Stimulated activated CD8-positive, alpha-beta memory T cell treated with anti-CD3 and anti-CD28 coated beads, Interleukin-15, amount 100 ng/mL, for 1 hour (primary cell): ENCODE data around the gene TMEM266.

Experiments
- DNase-seq: peaks from one replicate; pipeline ENCODE4 v3.0.0-alpha.2; 2020; ENCODE audit warnings: low read depth

TMEM266 gene

DNA sequence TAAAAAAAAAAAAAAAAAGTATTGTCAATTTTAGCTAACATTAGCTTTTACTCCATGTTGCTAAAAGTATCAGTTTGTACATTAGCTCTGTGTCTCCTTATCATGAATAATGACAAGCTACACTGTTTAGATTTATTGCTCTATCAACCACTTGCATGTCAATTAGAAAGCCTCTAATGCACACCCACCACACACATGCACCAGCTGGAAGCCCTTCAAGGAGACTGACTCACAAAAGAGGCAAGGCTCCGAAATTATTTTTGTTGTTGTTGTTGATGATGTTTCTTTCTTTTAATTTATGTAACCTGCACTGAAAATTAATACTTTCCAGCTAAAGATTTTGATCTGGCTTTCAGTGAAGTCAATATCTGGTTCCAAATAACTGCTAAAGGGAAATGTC is 180.0 kb downstream of the TMEM266 start:
- DNase-seq, result no peak

DNA sequence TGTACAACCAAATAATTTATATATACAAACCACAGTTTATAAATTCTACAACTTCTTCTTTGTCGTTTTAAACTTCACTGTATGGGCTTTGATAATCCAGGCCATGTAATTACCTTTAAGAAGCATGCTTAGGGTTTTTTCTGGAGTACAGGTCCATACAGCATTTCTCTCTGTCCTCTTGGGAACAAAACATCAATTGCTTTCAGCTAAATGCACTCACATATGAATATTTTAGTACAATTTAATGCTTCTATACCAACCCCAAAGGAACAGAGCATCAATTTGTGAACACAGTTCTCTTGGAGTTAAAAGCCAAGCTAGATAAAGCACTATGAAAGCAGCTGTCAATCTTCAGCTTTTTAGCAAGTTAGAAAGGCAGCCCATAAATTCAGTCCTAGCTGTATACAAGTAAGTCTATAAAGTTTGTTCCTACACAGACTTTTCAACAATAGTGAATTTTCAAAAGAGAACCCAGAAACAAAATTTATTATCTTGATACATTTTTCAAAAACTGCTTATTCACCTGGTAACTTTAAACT is 185.4 kb downstream of the TMEM266 start:
- DNase-seq, result no peak

DNA sequence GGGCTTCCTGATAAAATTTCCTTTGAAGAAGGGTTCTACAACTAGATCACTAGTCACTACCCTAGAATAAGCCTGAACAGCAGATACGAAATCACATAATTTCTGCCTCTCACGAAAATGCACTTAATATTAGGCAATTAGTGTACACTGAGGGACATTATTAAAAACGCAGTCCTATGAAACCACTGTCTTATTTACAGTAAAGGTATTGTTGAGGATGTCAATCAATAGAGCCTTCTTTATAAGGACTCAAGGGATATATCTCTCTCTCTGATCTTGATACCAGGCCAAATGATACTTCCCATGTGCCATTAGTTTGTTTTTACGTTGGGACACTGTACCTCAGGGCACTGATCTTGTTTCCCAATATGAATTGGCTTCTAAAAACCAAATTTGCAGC is 191.9 kb downstream of the TMEM266 start:
- no peak for DNase-seq

DNA sequence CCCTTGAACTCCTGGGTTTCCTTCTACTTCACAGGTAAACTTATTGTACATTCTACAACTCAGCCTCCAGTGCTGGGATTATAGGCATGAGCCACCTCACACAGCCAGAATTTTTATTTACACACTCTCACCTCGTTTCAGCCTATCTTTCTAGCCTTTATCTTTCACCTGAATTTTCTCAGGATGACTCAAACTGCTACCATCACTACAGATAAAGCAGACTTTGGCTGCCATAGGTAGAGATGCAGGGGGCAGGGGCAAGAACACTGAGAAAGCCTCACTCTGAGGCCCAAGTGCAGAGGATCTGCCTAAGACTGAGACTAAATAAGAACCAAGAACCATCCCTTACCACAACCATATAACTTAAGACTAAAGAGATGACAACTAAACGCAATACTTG is 192.5 kb downstream of the TMEM266 start:
- no peak for DNase-seq

DNA sequence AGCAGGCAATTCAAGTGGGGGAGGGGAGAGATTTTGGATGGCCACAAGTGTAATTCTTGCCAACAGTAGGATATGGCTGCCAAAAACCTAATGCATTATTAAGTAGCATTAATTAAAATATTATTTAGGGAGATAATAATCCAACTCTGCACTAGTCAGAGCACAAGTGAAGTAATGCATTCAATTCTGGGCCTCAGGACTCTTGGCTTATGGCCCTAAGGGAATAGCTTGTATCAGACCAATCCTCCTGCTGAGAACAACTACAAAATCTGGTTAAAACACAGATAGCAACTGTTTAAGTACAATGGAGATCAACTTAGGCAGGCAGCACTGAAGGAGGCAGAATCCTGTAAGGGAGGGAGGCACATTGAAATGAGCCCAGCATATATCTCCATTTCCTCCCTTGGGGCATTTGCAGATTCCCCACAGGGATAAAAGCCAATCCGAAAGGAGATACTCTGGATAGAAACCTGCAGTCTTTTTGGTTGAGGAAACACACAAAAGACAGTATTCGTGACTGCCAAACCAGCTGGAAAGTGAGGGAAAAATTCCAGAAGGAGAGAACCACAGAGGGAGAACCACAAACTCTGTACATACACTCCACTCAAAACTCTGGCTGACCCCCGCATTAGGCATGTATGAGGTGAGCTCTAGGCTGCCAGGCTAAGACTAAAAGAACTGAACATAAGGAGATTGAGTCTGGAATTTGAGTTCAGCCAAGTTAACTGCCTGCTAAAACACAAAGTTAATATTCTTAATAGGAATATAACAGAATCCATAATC is 194.1 kb downstream of the TMEM266 start:
- no peak for DNase-seq
